NB4 (cell line): ENCODE data around the gene DMWD.

Experiments used
- DNase-seq: peaks from one replicate; pipeline ENCODE4 v3.0.0; 2010; ENCODE audit warnings: low read depth
- H3K4me3 ChIP-seq: one replicate; pipeline ENCODE4 v1.5.1; 2011; ENCODE audit warnings: mild to moderate bottlenecking, low read depth, low read length, moderate library complexity
- CTCF ChIP-seq: IDR thresholded peaks from one replicate; pipeline ENCODE4 v1.5.1; 2012; ENCODE audit warnings: low read depth, low read length
- MAX ChIP-seq: IDR thresholded peaks from 2 replicates; pipeline ENCODE4 v1.6.1; 2011; ENCODE audit warnings: low read depth, low read length
- MYC ChIP-seq: IDR thresholded peaks from 2 replicates; pipeline ENCODE4 v1.6.1; 2011; ENCODE audit warnings: low read depth, low read length
- POLR2A ChIP-seq: IDR thresholded peaks from 2 replicates; pipeline ENCODE4 v1.6.1; 2011; ENCODE audit warnings: mild to moderate bottlenecking; ENCODE audit not compliant: insufficient read length; ENCODE audit errors: extremely low read depth

DMWD gene

GRCh38 chr19:45817010-45817724, 24.5 kb upstream of the DMWD start:
- TF ChIP-seq POLR2A (peak; percentile 34), CTCF (peak; percentile 100), MAX (peak; percentile 99), MYC (peak; percentile 97)
- peak; percentile 98 for DNase-seq

GRCh38 chr19:45816236-45817009, 23.8 kb upstream of the DMWD start:
- TF ChIP-seq POLR2A = no peak
- no peak for TF ChIP-seq MAX
- DNase-seq = peak; percentile 27
- no peak overlapping the region for H3K4me3 ChIP-seq

More at GRCh38 chr19:45817010-45817724, 24.5 kb upstream of the DMWD start:
- no peak overlapping the region for H3K4me3 ChIP-seq

GRCh38 chr19:45815481-45816216, 23.0 kb upstream of the DMWD start:
- no peak overlapping the region for H3K4me3 ChIP-seq
- DNase-seq = peak; percentile 19
- TF ChIP-seq MYC (no peak), POLR2A (no peak), CTCF (no peak), MAX (no peak)

- no peak within 1 kb of the TSS for H3K4me3 ChIP-seq
- TF ChIP-seq MAX (no peak), CTCF (no peak), POLR2A (no peak), MYC (no peak)
- DNase-seq = peak; percentile 17
Observed at GRCh38 chr19:45814851-45815480, 22.3 kb upstream of the DMWD start, which contains the start of gene RSPH6A. TSS of gene RSPH6A (minus strand) at chr19:45815308. CDS start at chr19:45815176, 132 bp downstream.

GRCh38 chr19:45814166-45814780, 21.6 kb upstream of the DMWD start:
- peak; percentile 15 for DNase-seq
- no peak overlapping the region for H3K4me3 ChIP-seq

More at GRCh38 chr19:45814166-45814780, 21.6 kb upstream of the DMWD start:
- TF ChIP-seq CTCF (no peak), MAX (no peak), MYC (no peak), POLR2A (no peak)
